H1 (cell line): ENCODE measurements around the gene NOL4L. TPM values are rescaled to one million over a fixed set of nuclear protein-coding genes. Genes with fewer than 3 reads are reported as not detected.

Experiments used
- CTCF ChIA-PET: fragments of 300-600 bp; sonication (Branson Sonifier 250); formaldehyde crosslinking; loops from one replicate; lab custom pipeline; 2021; ENCODE audit not compliant: partially characterized antibody; lab: Charles Lee
- POLR2A ChIA-PET: fragments of 300-600 bp; sonication (Branson Sonifier 250); formaldehyde crosslinking; loops from one replicate; lab custom pipeline; 2021; ENCODE audit warnings: inconsistent platforms; ENCODE audit not compliant: partially characterized antibody; lab: Charles Lee
- DNase-seq, 2 experiments: peaks; one replicate each; pipeline versions ENCODE4 v3.0.0 to v3.0.0-alpha.2; 2010 to 2022; ENCODE audit warnings: low spot score in 2 of 2, low read depth in 1 of 2, mixed read lengths in 1 of 2
- FAIRE-seq: peaks from 2 replicates; lab custom pipeline; 2011; peaks lifted over from hg19 to GRCh38; lab: Jason Lieb, UNC
- H2AFZ ChIP-seq: 2 replicates; pipeline ENCODE4 v1.8.1; 2012; ENCODE audit warnings: low read length, inconsistent platforms
- H2AK5ac ChIP-seq: 2 replicates; pipeline ENCODE4 v1.6.1; 2013; ENCODE audit warnings: low read depth, low read length
- H2BK120ac ChIP-seq: replicated peaks from 2 replicates; pipeline ENCODE3; 2013; ENCODE audit warnings: low read depth, low read length, inconsistent platforms
- H2BK12ac ChIP-seq: 2 replicates; pipeline ENCODE4 v1.6.1; 2013; ENCODE audit warnings: low read depth, low read length
- H2BK15ac ChIP-seq: 2 replicates; pipeline ENCODE4 v1.6.1; 2013; ENCODE audit warnings: low read length
- H2BK20ac ChIP-seq: 2 replicates; pipeline ENCODE4 v1.6.1; 2013; ENCODE audit warnings: low read length
- H2BK5ac ChIP-seq: 2 replicates; pipeline ENCODE4 v1.6.1; 2013; ENCODE audit warnings: low read depth, low read length
- H3K14ac ChIP-seq: 2 replicates; pipeline ENCODE4 v1.6.1; 2013; ENCODE audit warnings: inconsistent platforms; ENCODE audit not compliant: insufficient read length
- H3K18ac ChIP-seq: 2 replicates; pipeline ENCODE4 v1.6.1; 2013; ENCODE audit warnings: low read length; ENCODE audit errors: extremely low read depth
- H3K23ac ChIP-seq: 2 replicates; pipeline ENCODE4 v1.6.1; 2013; ENCODE audit warnings: inconsistent platforms; ENCODE audit not compliant: insufficient read length
- H3K23me2 ChIP-seq: 2 replicates; pipeline ENCODE4 v1.6.1; 2013; ENCODE audit warnings: low read depth, low read length
- H3K27ac ChIP-seq: 2 replicates; pipeline ENCODE4 v1.6.1; 2011; ENCODE audit warnings: low read depth, low read length, inconsistent platforms
- H3K27me3 ChIP-seq, 4 experiments: replicated peaks in 1 of 4; 1 replicate in 1 of 4; 2 replicates in 3 of 4; pipeline versions ENCODE4 v1.6.1 to v1.8.1; 2011 to 2013; ENCODE audit warnings: low read length in 3 of 4, mild to moderate bottlenecking in 3 of 4, inconsistent platforms in 2 of 4, mixed read lengths in 2 of 4, moderate library complexity in 1 of 4; ENCODE audit not compliant: control insufficient read depth in 3 of 4, insufficient read depth in 3 of 4; ENCODE audit errors: extremely low read depth in 1 of 4
- H3K36me3 ChIP-seq, 4 experiments: 2 replicates each; pipeline versions ENCODE4 v1.6.1 to v1.8.1; 2011 to 2013; ENCODE audit warnings: mild to moderate bottlenecking in 4 of 4, low read length in 3 of 4, moderate library complexity in 2 of 4, control low read depth in 1 of 4, inconsistent platforms in 1 of 4; ENCODE audit not compliant: insufficient read depth in 4 of 4, control insufficient read depth in 2 of 4
- H3K4ac ChIP-seq: replicated peaks from 2 replicates; pipeline ENCODE3; 2013; ENCODE audit warnings: low read length, low read depth, mixed read lengths, inconsistent platforms; ENCODE audit not compliant: insufficient read length
- H3K4me1 ChIP-seq, 4 experiments: replicated peaks in 1 of 4; 1 replicate in 1 of 4; 2 replicates in 3 of 4; pipeline versions ENCODE4 v1.6.1 to v1.8.1; 2011 to 2013; ENCODE audit warnings: low read length in 3 of 4, inconsistent platforms in 2 of 4, mixed read lengths in 1 of 4; ENCODE audit not compliant: insufficient read depth in 4 of 4, control insufficient read depth in 3 of 4
- H3K4me2 ChIP-seq, 2 experiments: 2 replicates each; pipeline versions ENCODE4 v1.6.1 to v1.8.1; 2011 to 2013; ENCODE audit warnings: low read depth in 2 of 2, low read length in 2 of 2, control low read depth in 1 of 2, inconsistent platforms in 1 of 2, mild to moderate bottlenecking in 1 of 2; ENCODE audit not compliant: insufficient read depth in 1 of 2
- H3K4me3 ChIP-seq, 4 experiments: fragments of 200-600, 300-600 bp in 1 of 4; sonication (generic), shearing (Covaris generic), sonication (Bioruptor Twin) in 1 of 4; 2 replicates each; pipeline versions ENCODE4 v1.5.1 to v1.8.1; 2011 to 2016; ENCODE audit warnings: low read length in 4 of 4, low read depth in 3 of 4, control low read depth in 2 of 4, inconsistent platforms in 2 of 4, mild to moderate bottlenecking in 2 of 4, mixed read lengths in 1 of 4, moderate library complexity in 1 of 4; ENCODE audit not compliant: insufficient read depth in 2 of 4; ENCODE audit errors: extremely low read depth in 1 of 4
- H3K56ac ChIP-seq: replicated peaks from 2 replicates; pipeline ENCODE3; 2013; ENCODE audit warnings: low read depth, mild to moderate bottlenecking, mixed read lengths, low read length, inconsistent platforms; ENCODE audit not compliant: insufficient read length
- H3K79me1 ChIP-seq: 2 replicates; pipeline ENCODE4 v1.6.1; 2013; ENCODE audit warnings: low read depth, low read length, control low read depth
- H3K79me2 ChIP-seq, 2 experiments: 2 replicates each; pipeline versions ENCODE4 v1.6.1 to v1.8.1; 2012 to 2013; ENCODE audit warnings: low read length in 2 of 2, mild to moderate bottlenecking in 2 of 2, inconsistent platforms in 1 of 2; ENCODE audit not compliant: insufficient read depth in 2 of 2, control insufficient read depth in 1 of 2
- H3K9ac ChIP-seq, 4 experiments: replicated peaks in 1 of 4; 1 replicate in 1 of 4; 2 replicates in 3 of 4; pipeline versions ENCODE4 v1.6.1 to v1.8.1; 2011 to 2013; ENCODE audit warnings: low read depth in 3 of 4, low read length in 3 of 4, control low read depth in 2 of 4, mild to moderate bottlenecking in 2 of 4, moderate library complexity in 2 of 4, inconsistent platforms in 1 of 4; ENCODE audit errors: extremely low read depth in 1 of 4
- H3K9me3 ChIP-seq, 2 experiments: 2 replicates each; pipeline versions ENCODE4 v1.6.1 to v1.8.1; 2012 to 2013; ENCODE audit warnings: mild to moderate bottlenecking in 2 of 2, moderate library complexity in 2 of 2, control low read depth in 1 of 2, inconsistent platforms in 1 of 2, low read depth in 1 of 2, low read length in 1 of 2, mixed read lengths in 1 of 2; ENCODE audit not compliant: insufficient read depth in 2 of 2
- H4K20me1 ChIP-seq, 2 experiments: replicated peaks in 1 of 2; 2 replicates each; pipeline versions ENCODE3 to v1.8.1; 2011 to 2013; ENCODE audit warnings: inconsistent platforms in 2 of 2, low read length in 2 of 2, mild to moderate bottlenecking in 1 of 2; ENCODE audit not compliant: insufficient read depth in 2 of 2, control insufficient read depth in 1 of 2
- H4K5ac ChIP-seq: 2 replicates; pipeline ENCODE4 v1.6.1; 2013; ENCODE audit warnings: low read length, low read depth, mixed read lengths, inconsistent platforms; ENCODE audit not compliant: insufficient read length
- H4K8ac ChIP-seq: 2 replicates; pipeline ENCODE4 v1.8.0; 2013; ENCODE audit warnings: mild to moderate bottlenecking, moderate library complexity, low read length, inconsistent platforms; ENCODE audit not compliant: insufficient read depth; ENCODE audit errors: extremely low read depth
- H4K91ac ChIP-seq: replicated peaks from 2 replicates; pipeline ENCODE3; 2013; ENCODE audit warnings: low read length, mixed read lengths, inconsistent platforms; ENCODE audit not compliant: insufficient read length
- BRCA1 ChIP-seq: IDR thresholded peaks from 2 replicates; pipeline ENCODE4 v1.6.1; 2012; ENCODE audit warnings: low read depth, low read length, improper control_type of control experiment
- CHD2 ChIP-seq: IDR thresholded peaks from 2 replicates; pipeline ENCODE4 v1.6.1; 2012; ENCODE audit warnings: low read length, improper control_type of control experiment
- CTBP2 ChIP-seq: IDR thresholded peaks from 2 replicates; pipeline ENCODE4 v1.7.0; 2011; ENCODE audit warnings: borderline replicate concordance, mild to moderate bottlenecking, moderate library complexity, mixed read lengths, low read length; ENCODE audit not compliant: insufficient read depth, insufficient read length
- EGR1 ChIP-seq: IDR thresholded peaks from 2 replicates; pipeline ENCODE4 v1.6.1; 2011; ENCODE audit warnings: low read depth, low read length, borderline replicate concordance
- FOSL1 ChIP-seq: IDR thresholded peaks from 2 replicates; pipeline ENCODE4 v1.6.1; 2011; ENCODE audit warnings: mild to moderate bottlenecking, low read depth, low read length, moderate library complexity; ENCODE audit not compliant: insufficient read depth
- HDAC2 ChIP-seq, 2 experiments: fragments of 300-600 bp in 1 of 2; sonication (generic) in 1 of 2; IDR thresholded peaks; 2 replicates each; pipeline ENCODE4 v1.6.1; 2011 to 2012; ENCODE audit warnings: low read depth in 2 of 2, low read length in 2 of 2, mild to moderate bottlenecking in 2 of 2, moderate library complexity in 2 of 2, borderline replicate concordance in 1 of 2, inconsistent platforms in 1 of 2
- RAD21 ChIP-seq, 2 experiments: IDR thresholded peaks in 1 of 2; conservative IDR thresholded peaks in 1 of 2; 2 replicates each; pipeline ENCODE4 v1.6.1; 2011; ENCODE audit warnings: low read depth in 2 of 2, low read length in 2 of 2, improper control_type of control experiment in 1 of 2, inconsistent platforms in 1 of 2, mild to moderate bottlenecking in 1 of 2, moderate library complexity in 1 of 2
- RNF2 ChIP-seq: fragments of 200-900, 300-1000 bp; sonication (generic); IDR thresholded peaks from 2 replicates; pipeline ENCODE4 v1.7.1; 2016; ENCODE audit warnings: borderline replicate concordance, low read depth, mild to moderate bottlenecking, antibody characterized with exemption, low read length; ENCODE audit not compliant: poor library complexity, severe bottlenecking; ENCODE audit errors: missing control alignments
- SP4 ChIP-seq: IDR thresholded peaks from 2 replicates; pipeline ENCODE4 v1.6.1; 2012; ENCODE audit warnings: low read length, inconsistent platforms
- SRF ChIP-seq: IDR thresholded peaks from 2 replicates; pipeline ENCODE4 v1.6.1; 2011; ENCODE audit warnings: mild to moderate bottlenecking, low read depth, low read length, moderate library complexity
- WGBS, 2 experiments: shearing (Covaris generic) in 1 of 2; methylation state at CpG; one replicate each; pipeline versions ENCODE4 v1.1.6 to v1.1.7; 2013 to 2015; ENCODE audit warnings: low lambda C conversion rate in 2 of 2, mixed read lengths in 2 of 2, inconsistent platforms in 1 of 2, low coverage in 1 of 2, missing lambda C conversion rate in 1 of 2; ENCODE audit not compliant: insufficient replicate concordance in 2 of 2, insufficient coverage in 1 of 2, insufficient read length in 1 of 2; ENCODE audit errors: extremely low coverage in 1 of 2, missing lambda C conversion rate in 1 of 2; 5-methylcytosine and 5-hydroxymethylcytosine counted together
- polyA plus RNA-seq, 7 experiments: library from polyadenylated mRNA; depleted of rRNA in 3 of 7; stranded (reverse) in 5 of 7; unstranded in 2 of 7; fragments of >200 nt in 5 of 7; fragments of 200-250 nt in 2 of 7; gene quantifications; 1 replicate in 5 of 7; 2 replicates in 1 of 7; 4 replicates in 1 of 7; pipeline versions ENCODE4 v1.2.1 to v1.2.3, GENCODE V29; 2011 to 2013; ENCODE audit warnings: missing spikeins in 2 of 7, mixed read lengths in 2 of 7
- total RNA-seq: library from RNA; stranded (reverse); fragmentation: NEBNext Ultra II Directional; extraction: Animal tissue kit (Norgen Biotek cat#: 25700); gene quantifications from 2 replicates; pipeline ENCODE4 v1.2.1, GENCODE V29; 2021
- TF ChIP-seq, protein P1 (sequence below): IDR thresholded peaks from 2 replicates; pipeline ENCODE4 v1.6.1; 2011; ENCODE audit warnings: low read length, improper control_type of control experiment
- TF ChIP-seq, protein P2 (sequence below): IDR thresholded peaks from 2 replicates; pipeline ENCODE4 v1.6.1; 2012; ENCODE audit warnings: inconsistent platforms

The NOL4L gene
- total and polyA plus RNA-seq, 2 of the 8 experiments (the other 6 are each of a cell fraction or from before 2014, with no cell fraction given) = 15.3 to 23.7 TPM

DNA sequence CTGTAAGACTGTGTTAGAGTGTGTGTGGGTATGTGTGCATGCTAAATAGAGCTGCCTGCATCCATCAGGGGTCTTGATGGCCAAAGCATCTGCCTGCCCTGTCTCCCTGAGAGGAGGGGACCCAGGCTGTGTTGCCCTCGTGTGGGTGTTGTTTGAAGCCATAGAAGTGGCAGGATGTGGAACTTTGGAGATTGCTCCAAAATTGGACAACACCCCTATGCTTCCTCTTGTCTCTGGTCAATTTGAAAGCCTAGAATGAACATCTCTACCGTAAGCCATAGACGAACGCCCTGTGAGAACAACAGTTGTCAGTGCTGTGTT, 144.4 kb downstream of the NOL4L start:
- POLR2A ChIA-PET = interaction anchor here (0.6 to 1.0 kb wide), 3 partner anchors 16 to 96 kb away, joined by 3 read pairs; no protein-coding TSS in a partner anchor
- no peak overlapping the region for H2AFZ ChIP-seq
- FAIRE-seq = no peak
- TF ChIP-seq HDAC2 (IDR thresholded peaks at IDR 0.05; ENCODE audit: borderline replicate concordance in 1 of 2, low read depth in 2 of 2, low read length in 2 of 2) (no peak), BRCA1 (no peak), RAD21 (IDR thresholded peaks at IDR 0.05 in 1 of 2, conservative IDR thresholded peaks at IDR 0.05 in 1 of 2; ENCODE audit: low read depth in 2 of 2, low read length in 2 of 2) (no peak), EGR1 (no peak), SP4 (no peak), FOSL1 (no peak), SRF (no peak), CTBP2 (no peak), RNF2 (no peak), CHD2 (no peak)
- TF ChIP-seq, protein P1, sequence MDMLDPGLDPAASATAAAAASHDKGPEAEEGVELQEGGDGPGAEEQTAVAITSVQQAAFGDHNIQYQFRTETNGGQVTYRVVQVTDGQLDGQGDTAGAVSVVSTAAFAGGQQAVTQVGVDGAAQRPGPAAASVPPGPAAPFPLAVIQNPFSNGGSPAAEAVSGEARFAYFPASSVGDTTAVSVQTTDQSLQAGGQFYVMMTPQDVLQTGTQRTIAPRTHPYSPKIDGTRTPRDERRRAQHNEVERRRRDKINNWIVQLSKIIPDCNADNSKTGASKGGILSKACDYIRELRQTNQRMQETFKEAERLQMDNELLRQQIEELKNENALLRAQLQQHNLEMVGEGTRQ = no peak
- TF ChIP-seq, protein P2, sequence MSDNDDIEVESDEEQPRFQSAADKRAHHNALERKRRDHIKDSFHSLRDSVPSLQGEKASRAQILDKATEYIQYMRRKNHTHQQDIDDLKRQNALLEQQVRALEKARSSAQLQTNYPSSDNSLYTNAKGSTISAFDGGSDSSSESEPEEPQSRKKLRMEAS = no peak

More for the DNA sequence above, 144.4 kb downstream of the NOL4L start:
- H2BK120ac ChIP-seq = no peak overlapping the region
- DNase-seq = no peak
- no peak overlapping the region for H3K18ac ChIP-seq
- H3K4me2 ChIP-seq = no peak overlapping the region
- H3K27me3 ChIP-seq = no peaks in the 10 kb centered on the region
- no peaks in the 10 kb centered on the region; the same call in 1 of the 2 replicates for H3K79me1 ChIP-seq
- H3K36me3 ChIP-seq = peaks cover 0 to 11% (median under 1%) of the 10 kb centered on the region in 4 experiments; a peak in 4 of 8 replicates
- H4K91ac ChIP-seq = no peak overlapping the region
- no peak overlapping the region for H4K5ac ChIP-seq
- no peak overlapping the region for H2BK5ac ChIP-seq
- no peak overlapping the region for H3K14ac ChIP-seq
- no peak overlapping the region for H2BK15ac ChIP-seq
- H3K56ac ChIP-seq = no peak overlapping the region
- peaks cover 3 to 9% of the 10 kb centered on the region in 2 experiments for H4K20me1 ChIP-seq
- no peaks in the 10 kb centered on the region for H3K23me2 ChIP-seq
- H3K9ac ChIP-seq = no peak overlapping the region
- H3K79me2 ChIP-seq = no peaks in the 10 kb centered on the region
- no peak overlapping the region for H2BK12ac ChIP-seq
- no peak overlapping the region for H3K27ac ChIP-seq
- H3K4ac ChIP-seq = no peak overlapping the region
- no peak overlapping the region for H3K23ac ChIP-seq
- no peaks in the 10 kb centered on the region for H3K9me3 ChIP-seq
- H3K4me3 ChIP-seq = no peak overlapping the region
- no peak overlapping the region for H4K8ac ChIP-seq
- no peak overlapping the region for H2BK20ac ChIP-seq
- CTCF ChIA-PET = interaction anchor here (0.8 to 1.7 kb wide), 5 partner anchors 11 to 108 kb away, joined by 3 to 9 read pairs (median 3); no protein-coding TSS in a partner anchor
- WGBS, 2 experiments = 83% methylated on average over 4 of the region's 4 CpGs; no CpG with 5 or more reads in 1 of the 2 experiments
- no peak overlapping the region for H2AK5ac ChIP-seq
- peaks cover 0 to 5% (median 3%) of the 10 kb centered on the region in 4 experiments; a peak in 2 of 7 replicates for H3K4me1 ChIP-seq
